Transverse colon (tissue), 4 donors: ENCODE data around the gene UBE2Q2.

Experiments
- CTCF ChIP-seq, 5 experiments: fragments of 200-600 bp in 3 of 5; fragments of 450-650 bp in 2 of 5; sonication (generic) in 3 of 5; IDR thresholded peaks; 1 replicate in 2 of 5; 2 replicates in 3 of 5; pipeline ENCODE4 v1.5.1; 2016 to 2017; ENCODE audit warnings: antibody characterized with exemption in 5 of 5, inconsistent platforms in 3 of 5, mild to moderate bottlenecking in 2 of 5, moderate library complexity in 1 of 5
- POLR2A ChIP-seq: fragments of 450-650 bp; IDR thresholded peaks from one replicate; pipeline ENCODE4 v1.6.1; 2016; ENCODE audit warnings: antibody characterized with exemption, mild to moderate bottlenecking, moderate library complexity
- POLR2AphosphoS5 ChIP-seq, 3 donors: sonication (generic); formaldehyde crosslinking; IDR thresholded peaks; one replicate each; pipeline ENCODE4 v1.6.1; 2016; ENCODE audit warnings: antibody characterized with exemption in 3 of 3

- TF ChIP-seq POLR2A (no peak), CTCF (IDR thresholded peaks at IDR 0.05) (no peak), POLR2AphosphoS5 (IDR thresholded peaks at IDR 0.05) (no peak)
These were observed 44.1 kb upstream of the UBE2Q2 start for GRCh38 chr15:75799190-75799589.
